Measurements from ENCODE around the gene SELENOO.

- TF ChIP-seq CTCF (IDR thresholded peaks at IDR 0.05; ENCODE audit: low read depth, low read length, poor library complexity, severe bottlenecking) (no peak), EZH2phosphoT487 (IDR thresholded peaks at IDR 0.05; ENCODE audit: borderline replicate concordance, low read length) (no peak)
Observed at GRCh38 chr22:50247748-50248147, 46.9 kb downstream of the SELENOO start.
